HUES48 (cell line): Measurements from ENCODE around the gene BOLA1.

Experiments
- H3K27ac ChIP-seq: one replicate; pipeline ENCODE4 v1.7.0; 2013; ENCODE audit warnings: low read depth, low read length, inconsistent platforms
- H3K27me3 ChIP-seq: 2 replicates; pipeline ENCODE4 v1.6.1; 2013; ENCODE audit warnings: mild to moderate bottlenecking, low read length; ENCODE audit not compliant: control insufficient read depth, insufficient read depth
- H3K36me3 ChIP-seq: 2 replicates; pipeline ENCODE4 v1.6.1; 2013; ENCODE audit warnings: low read length; ENCODE audit not compliant: control insufficient read depth, insufficient read depth
- H3K4me1 ChIP-seq: 2 replicates; pipeline ENCODE4 v1.6.1; 2013; ENCODE audit warnings: mild to moderate bottlenecking, low read length; ENCODE audit not compliant: control insufficient read depth, insufficient read depth
- H3K4me3 ChIP-seq: 2 replicates; pipeline ENCODE4 v1.5.1; 2013; ENCODE audit warnings: mild to moderate bottlenecking, low read depth, low read length
- H3K9ac ChIP-seq: 2 replicates; pipeline ENCODE4 v1.6.1; 2013; ENCODE audit warnings: mild to moderate bottlenecking, low read depth, low read length, moderate library complexity
- H3K9me3 ChIP-seq: 2 replicates; pipeline ENCODE4 v1.6.1; 2013; ENCODE audit warnings: low read length; ENCODE audit not compliant: control insufficient read depth, insufficient read depth

The BOLA1 gene

GRCh38 chr1:149917571-149918144, 18.3 kb downstream of the BOLA1 start, which contains the start of gene SV2A:
Gene SV2A (minus strand): TSS chr1:149917844. CDS start chr1:149913840, 4,004 bp downstream.
- H3K4me3 ChIP-seq = peak within 1 kb of the TSS; percentile 80
- H3K27ac ChIP-seq = peak within 1 kb of the TSS; percentile 59
- no peaks in the 10 kb centered on the region for H3K9me3 ChIP-seq
- no peaks in the 10 kb centered on the region for H3K27me3 ChIP-seq
- peaks cover 14% of the 10 kb centered on the region for H3K4me1 ChIP-seq
- peaks cover 17% of the 10 kb centered on the region for H3K36me3 ChIP-seq
- H3K9ac ChIP-seq = peak within 1 kb of the TSS; percentile 62

DNA sequence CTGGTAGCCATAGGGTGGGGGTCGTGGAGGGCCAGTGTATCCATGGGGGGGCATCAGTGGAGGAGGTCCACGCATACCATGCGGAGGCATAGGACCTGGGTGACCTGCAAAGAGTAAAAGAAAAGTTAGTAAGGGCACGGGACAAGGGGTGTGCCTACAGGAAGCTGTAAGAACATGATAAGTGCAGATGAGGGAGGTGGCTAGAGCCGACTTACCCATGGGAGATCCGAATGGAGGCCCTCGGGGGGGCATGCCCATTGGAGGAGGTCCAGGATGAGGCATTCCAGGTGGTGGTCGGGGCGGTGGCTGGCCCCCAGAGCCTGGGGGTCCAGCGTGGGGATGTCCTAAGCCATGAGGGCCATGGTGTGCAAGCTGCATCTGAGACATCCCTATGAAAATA, 24.3 kb downstream of the BOLA1 start:
- H3K36me3 ChIP-seq = peaks cover 45% of the 10 kb centered on the region
- H3K9ac ChIP-seq = no peak overlapping the region
- no peaks in the 10 kb centered on the region for H3K9me3 ChIP-seq
- peaks cover 10% of the 10 kb centered on the region for H3K4me1 ChIP-seq
- H3K27me3 ChIP-seq = no peaks in the 10 kb centered on the region
- H3K4me3 ChIP-seq = no peak overlapping the region
- H3K27ac ChIP-seq = no peak overlapping the region

GRCh38 chr1:149925345-149925744, 26.0 kb downstream of the BOLA1 start:
- Histone ChIP-seq H3K36me3 (peaks cover 45% of the 10 kb centered on the region), H3K27me3 (no peaks in the 10 kb centered on the region), H3K9me3 (no peaks in the 10 kb centered on the region), H3K4me1 (peaks cover 13% of the 10 kb centered on the region), H3K27ac (no peak overlapping the region), H3K9ac (no peak overlapping the region), H3K4me3 (no peak overlapping the region)

GRCh38 chr1:149925751-149926150, 26.4 kb downstream of the BOLA1 start:
- Histone ChIP-seq H3K27me3 (no peaks in the 10 kb centered on the region), H3K9me3 (no peaks in the 10 kb centered on the region), H3K36me3 (peaks cover 45% of the 10 kb centered on the region), H3K4me1 (peaks cover 13% of the 10 kb centered on the region), H3K9ac (no peak overlapping the region), H3K4me3 (no peak overlapping the region), H3K27ac (no peak overlapping the region)

- Histone ChIP-seq H3K4me1 (peaks cover 13% of the 10 kb centered on the region), H3K27me3 (no peaks in the 10 kb centered on the region), H3K36me3 (peaks cover 45% of the 10 kb centered on the region), H3K9me3 (no peaks in the 10 kb centered on the region), H3K9ac (no peak overlapping the region), H3K4me3 (peak overlapping the region; percentile 89), H3K27ac (no peak overlapping the region)
Observed at GRCh38 chr1:149926296-149926695, 26.9 kb downstream of the BOLA1 start.

DNA sequence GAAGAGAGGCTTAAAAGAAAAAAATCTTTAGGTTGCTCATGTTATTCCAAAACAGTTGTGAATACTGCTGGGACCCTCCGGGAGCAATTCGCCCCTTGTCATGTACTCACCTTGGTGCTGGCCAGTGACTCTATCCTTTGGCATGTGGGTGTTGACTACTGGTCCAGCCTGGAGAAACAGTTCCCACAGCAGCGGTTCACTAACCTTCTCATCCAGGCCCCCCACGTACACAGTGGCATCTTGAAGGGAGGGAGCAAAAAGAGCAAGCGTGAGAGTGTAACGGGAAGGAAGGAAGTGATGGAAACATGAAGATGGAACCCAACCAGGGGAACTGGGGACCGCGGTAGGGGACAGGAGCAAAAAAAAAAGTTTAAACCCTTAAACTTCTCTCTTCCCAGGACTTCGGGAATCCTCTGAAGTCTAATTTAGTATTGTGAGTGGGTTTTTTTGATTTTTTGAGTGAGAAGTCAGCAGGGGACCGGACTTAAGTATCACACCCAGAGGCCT, 27.7 kb downstream of the BOLA1 start:
- peaks cover 45% of the 10 kb centered on the region for H3K36me3 ChIP-seq
- no peaks in the 10 kb centered on the region for H3K9me3 ChIP-seq

DNA sequence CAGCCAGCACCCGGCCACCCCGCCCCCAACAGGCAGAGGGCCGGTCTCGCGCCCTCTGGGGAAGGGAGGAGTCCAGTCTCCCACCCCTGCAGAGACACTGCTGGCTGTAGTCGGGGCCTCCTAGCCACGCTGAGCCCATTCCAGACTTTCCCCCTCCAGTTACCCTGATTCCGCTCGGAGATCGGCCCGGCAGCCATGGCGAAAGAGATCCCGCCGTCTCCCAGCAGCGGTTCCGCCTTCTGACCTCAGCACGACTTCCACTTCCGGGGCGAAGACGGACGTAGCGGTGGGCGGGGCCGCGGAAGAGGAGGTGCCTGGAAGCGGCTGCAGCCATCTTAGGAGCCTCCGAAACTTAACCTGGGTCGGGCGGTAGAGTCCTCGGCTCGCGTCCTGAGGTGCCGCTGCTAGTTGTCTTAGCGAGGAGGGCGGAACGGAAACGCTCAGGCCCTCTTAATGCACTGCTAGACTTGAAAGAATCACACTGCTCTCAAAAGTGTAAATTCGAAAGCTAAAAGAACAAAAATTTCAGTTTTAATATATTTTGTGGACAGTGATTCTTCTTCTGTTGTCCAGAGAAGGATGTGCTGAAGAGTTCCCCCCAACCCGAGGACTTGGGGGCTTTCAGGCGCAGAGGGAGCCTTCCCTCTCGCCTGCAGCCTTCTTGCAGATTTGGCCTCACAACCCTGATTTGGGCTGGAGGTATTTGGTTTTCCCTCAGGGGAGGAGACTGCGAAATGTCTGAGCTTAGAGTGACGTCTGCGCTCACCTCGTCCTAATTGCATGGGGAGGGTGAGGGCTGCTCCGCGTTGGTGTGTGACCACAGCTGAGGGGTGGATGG, 28.4 kb downstream of the BOLA1 start, which contains the start of gene SF3B4:
SF3B4 (minus strand) TSS at position 241 of the 838 bp plus-strand sequence; CDS start at position 197, 44 bp downstream.
- H3K9me3 ChIP-seq = no peaks in the 10 kb centered on the region
- peaks cover 40% of the 10 kb centered on the region for H3K36me3 ChIP-seq
- peak within 1 kb of the TSS; percentile 99 for H3K27ac ChIP-seq
- peak within 1 kb of the TSS; percentile 92 for H3K9ac ChIP-seq
- H3K4me1 ChIP-seq = peaks cover 13% of the 10 kb centered on the region
- H3K27me3 ChIP-seq = no peaks in the 10 kb centered on the region
- peak within 1 kb of the TSS; percentile 89 for H3K4me3 ChIP-seq

More for the DNA sequence above, 27.7 kb downstream of the BOLA1 start:
- no peaks in the 10 kb centered on the region for H3K27me3 ChIP-seq
- peaks cover 13% of the 10 kb centered on the region for H3K4me1 ChIP-seq
- peak overlapping the region; percentile 89 for H3K4me3 ChIP-seq
- peak overlapping the region; percentile 92 for H3K9ac ChIP-seq
- peak overlapping the region; percentile 99 for H3K27ac ChIP-seq

GRCh38 chr1:149928401-149928724, 29.0 kb downstream of the BOLA1 start:
- peak overlapping the region; percentile 99 for H3K27ac ChIP-seq
- H3K9me3 ChIP-seq = no peaks in the 10 kb centered on the region
- H3K27me3 ChIP-seq = no peaks in the 10 kb centered on the region
- peaks cover 13% of the 10 kb centered on the region for H3K4me1 ChIP-seq
- peaks cover 34% of the 10 kb centered on the region for H3K36me3 ChIP-seq
- peak overlapping the region; percentile 89 for H3K4me3 ChIP-seq
- H3K9ac ChIP-seq = peak overlapping the region; percentile 92

- H3K36me3 ChIP-seq = peaks cover 19% of the 10 kb centered on the region
- peaks cover 13% of the 10 kb centered on the region for H3K4me1 ChIP-seq
- H3K4me3 ChIP-seq = no peak overlapping the region
- H3K9ac ChIP-seq = no peak overlapping the region
- H3K27ac ChIP-seq = no peak overlapping the region
- H3K9me3 ChIP-seq = no peaks in the 10 kb centered on the region
- H3K27me3 ChIP-seq = no peaks in the 10 kb centered on the region
Observed at GRCh38 chr1:149929856-149930255, 30.5 kb downstream of the BOLA1 start.

DNA sequence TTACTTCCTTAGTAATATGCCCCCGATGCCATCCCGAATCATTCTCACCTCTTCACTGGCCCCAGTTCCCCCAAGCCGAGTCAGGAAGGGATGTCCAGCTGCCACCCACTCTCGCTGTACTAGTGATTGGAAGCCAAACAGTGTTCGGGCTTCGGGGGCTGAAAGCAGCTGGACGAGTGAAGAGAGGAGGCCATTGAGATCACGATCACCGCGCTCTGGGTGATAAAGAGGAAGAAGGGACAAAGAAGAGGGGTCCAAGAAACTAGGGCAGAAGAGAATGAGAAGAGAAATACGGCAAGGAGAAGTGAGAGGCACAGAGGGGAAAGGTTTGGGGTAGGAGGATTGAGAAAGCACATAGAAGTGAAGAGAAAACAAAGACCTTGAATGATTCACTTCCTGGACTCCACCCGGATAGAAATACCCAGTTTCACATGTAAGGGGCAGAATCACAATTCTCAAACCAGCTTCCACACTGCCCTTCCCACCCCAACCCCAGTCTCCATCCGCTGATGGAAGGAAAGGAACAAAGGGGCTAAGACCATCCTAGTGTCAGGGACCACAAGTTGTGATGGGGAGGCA, 31.9 kb downstream of the BOLA1 start:
- Histone ChIP-seq H3K27ac (no peak overlapping the region), H3K36me3 (peaks cover 4% of the 10 kb centered on the region), H3K9me3 (no peaks in the 10 kb centered on the region), H3K27me3 (no peaks in the 10 kb centered on the region), H3K4me3 (no peak overlapping the region), H3K4me1 (peaks cover 11% of the 10 kb centered on the region), H3K9ac (no peak overlapping the region)

- Histone ChIP-seq H3K9me3 (no peaks in the 10 kb centered on the region), H3K9ac (no peak overlapping the region), H3K4me1 (peaks cover 11% of the 10 kb centered on the region), H3K4me3 (no peak overlapping the region), H3K36me3 (no peaks in the 10 kb centered on the region), H3K27me3 (no peaks in the 10 kb centered on the region), H3K27ac (no peak overlapping the region)
Observed at GRCh38 chr1:149932474-149932873, 33.1 kb downstream of the BOLA1 start.
